CD14-positive monocyte (primary cell): ENCODE results near the gene ZNF416. TPM values are rescaled to one million over a fixed set of nuclear protein-coding genes. Genes with fewer than 3 reads are reported as not detected.

Source experiments
- DNase-seq, 3 donors: peaks; one replicate each; pipeline ENCODE4 v3.0.0-alpha.2; 2011 to 2022
- H2AFZ ChIP-seq: 2 replicates; pipeline ENCODE4 v1.6.0; 2012; ENCODE audit warnings: mild to moderate bottlenecking, low read depth, low read length, inconsistent platforms; ENCODE audit not compliant: insufficient read depth, poor library complexity, severe bottlenecking
- H3K27ac ChIP-seq, 2 donors: 1 replicate in 1 of 2; 2 replicates in 1 of 2; pipeline ENCODE4 v1.5.1; 2012 to 2013; ENCODE audit warnings: low read length in 2 of 2, control low read depth in 1 of 2, inconsistent platforms in 1 of 2, low read depth in 1 of 2, mild to moderate bottlenecking in 1 of 2
- H3K27me3 ChIP-seq, 2 donors: one replicate each; pipeline versions ENCODE4 v1.6.0 to v1.6.1; 2011 to 2013; ENCODE audit warnings: low read length in 2 of 2; ENCODE audit not compliant: control insufficient read depth in 2 of 2, insufficient read depth in 2 of 2
- H3K36me3 ChIP-seq, 2 donors: replicated peaks in 1 of 2; 1 replicate in 1 of 2; 2 replicates in 1 of 2; pipeline versions ENCODE4 v1.5.1 to v1.6.1; 2012 to 2013; ENCODE audit warnings: low read length in 2 of 2, control low read depth in 1 of 2, inconsistent platforms in 1 of 2, mild to moderate bottlenecking in 1 of 2; ENCODE audit not compliant: insufficient read depth in 2 of 2, control insufficient read depth in 1 of 2
- H3K4me1 ChIP-seq, 2 donors: 1 replicate in 1 of 2; 2 replicates in 1 of 2; pipeline versions ENCODE4 v1.5.1 to v1.6.1; 2012 to 2013; ENCODE audit warnings: low read length in 2 of 2, control low read depth in 1 of 2, inconsistent platforms in 1 of 2, mild to moderate bottlenecking in 1 of 2, moderate library complexity in 1 of 2; ENCODE audit not compliant: insufficient read depth in 2 of 2, control insufficient read depth in 1 of 2
- H3K4me2 ChIP-seq: replicated peaks from 2 replicates; pipeline ENCODE3; 2012; ENCODE audit warnings: low read length, moderate library complexity, mild to moderate bottlenecking; ENCODE audit not compliant: poor library complexity, severe bottlenecking; ENCODE audit errors: extremely low read depth
- H3K4me3 ChIP-seq, 3 experiments: fragments of 200-600 bp in 1 of 3; sonication (generic) in 1 of 3; replicated peaks in 1 of 3; 1 replicate in 2 of 3; 2 replicates in 1 of 3; pipeline ENCODE4 v1.5.1; 2011 to 2013; ENCODE audit warnings: low read length in 3 of 3, mild to moderate bottlenecking in 3 of 3, control low read depth in 2 of 3, low read depth in 2 of 3, inconsistent platforms in 1 of 3, moderate library complexity in 1 of 3
- H3K79me2 ChIP-seq: 2 replicates; pipeline ENCODE4 v1.6.0; 2012; ENCODE audit warnings: mild to moderate bottlenecking, control low read depth, inconsistent platforms, low read length, moderate library complexity; ENCODE audit not compliant: insufficient read depth
- H3K9ac ChIP-seq: 2 replicates; pipeline ENCODE4 v1.6.0; 2017; ENCODE audit warnings: low read length, mild to moderate bottlenecking; ENCODE audit not compliant: insufficient read depth, poor library complexity, severe bottlenecking
- H3K9me3 ChIP-seq, 2 donors: replicated peaks in 1 of 2; 1 replicate in 1 of 2; 2 replicates in 1 of 2; pipeline versions ENCODE4 v1.5.1 to v1.6.1; 2012 to 2013; ENCODE audit warnings: low read length in 2 of 2, control low read depth in 1 of 2; ENCODE audit not compliant: control insufficient read depth in 1 of 2, insufficient read depth in 1 of 2
- H4K20me1 ChIP-seq: 2 replicates; pipeline ENCODE4 v1.6.0; 2012; ENCODE audit warnings: mild to moderate bottlenecking, low read length, control low read depth, moderate library complexity; ENCODE audit not compliant: insufficient read depth
- H3K27ac Mint-ChIP-seq, 7 donors: one replicate each; pipeline ENCODE4 v1.8.0; 2020; ENCODE audit warnings: mild to moderate bottlenecking in 7 of 7, mixed read lengths in 7 of 7, moderate library complexity in 6 of 7, inconsistent platforms in 2 of 7
- H3K27me3 Mint-ChIP-seq, 3 donors: one replicate each; pipeline ENCODE4 v1.8.0; 2021 to 2022; ENCODE audit warnings: low read depth in 3 of 3, mild to moderate bottlenecking in 3 of 3, mixed read lengths in 3 of 3, moderate library complexity in 3 of 3, inconsistent platforms in 1 of 3
- H3K36me3 Mint-ChIP-seq, 2 donors: one replicate each; pipeline ENCODE4 v1.8.0; 2020; ENCODE audit warnings: mixed read lengths in 2 of 2, inconsistent platforms in 1 of 2, mild to moderate bottlenecking in 1 of 2
- H3K4me1 Mint-ChIP-seq: one replicate; pipeline ENCODE4 v1.8.0; 2020; ENCODE audit warnings: mild to moderate bottlenecking, mixed read lengths
- H3K4me3 Mint-ChIP-seq, 2 donors: one replicate each; pipeline ENCODE4 v1.8.0; 2020; ENCODE audit warnings: mild to moderate bottlenecking in 2 of 2, mixed read lengths in 2 of 2, moderate library complexity in 1 of 2
- H3K9me3 Mint-ChIP-seq, 7 donors: one replicate each; pipeline ENCODE4 v1.8.0; 2020 to 2022; ENCODE audit warnings: mixed read lengths in 7 of 7, mild to moderate bottlenecking in 6 of 7, moderate library complexity in 6 of 7, inconsistent platforms in 2 of 7
- WGBS: methylation state at CpG from one replicate; pipeline ENCODE4 v1.1.5; 2013; ENCODE audit warnings: missing lambda C conversion rate; ENCODE audit not compliant: insufficient coverage; 5-methylcytosine and 5-hydroxymethylcytosine counted together
- intact Hi-C, 2 donors: fragments of 100-400 bp; cut with micrococcal nuclease; formaldehyde crosslinking; loops; one replicate each; pipeline versions ENCODE4 v1.15.0 to v1.15.1; 2023
- polyA plus RNA-seq, 3 donors: library from polyadenylated mRNA; depleted of rRNA in 1 of 3; unstranded in 2 of 3; stranded (reverse) in 1 of 3; fragments of 300-500 nt in 2 of 3; fragments of >200 nt in 1 of 3; fragmentation: Illumina TruSeq in 2 of 3; gene quantifications; 1 replicate in 2 of 3; 2 replicates in 1 of 3; pipeline ENCODE4 v1.2.3, GENCODE V29; 2012 to 2021
- TF ChIP-seq, protein P1 (sequence below): fragments of 200-600 bp; IDR thresholded peaks from one replicate; pipeline ENCODE4 v1.8.0; 2022; ENCODE audit warnings: antibody characterized with exemption, mild to moderate bottlenecking

The ZNF416 gene
- polyA plus RNA-seq, 3 donors, result 0.48 to 2.1 (median 1.4) TPM

DNA sequence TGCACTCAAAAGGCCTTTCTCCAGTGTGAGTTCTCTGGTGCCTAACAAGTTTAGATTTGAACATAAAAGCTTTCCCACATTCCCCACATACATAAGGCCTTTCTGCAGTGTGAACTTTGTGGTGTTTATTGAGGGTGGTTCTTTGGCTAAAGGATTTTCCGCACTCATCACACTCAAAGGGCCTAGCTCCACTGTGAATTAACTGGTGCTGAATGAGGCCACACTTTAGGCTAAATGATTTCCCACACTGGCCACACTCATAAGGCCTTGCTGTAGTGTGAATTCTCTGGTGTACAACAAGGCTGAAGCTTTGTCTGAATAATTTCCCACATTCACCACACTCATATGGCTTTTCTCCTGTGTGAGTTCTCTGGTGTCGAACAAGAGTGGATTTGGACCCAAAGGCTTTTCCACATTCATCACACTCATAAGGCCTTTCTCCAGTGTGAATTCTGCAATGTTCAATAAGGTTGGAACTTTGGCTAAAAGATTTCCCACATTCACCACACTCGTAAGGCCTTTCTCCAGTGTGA lies 6.2 kb downstream of the ZNF416 start:
- H3K4me1 Mint-ChIP-seq, result peaks cover 5% of the 10 kb centered on the region
- no CpG with 5 or more reads among the region's 3 CpGs for WGBS
- H3K4me1 ChIP-seq, result no peaks in the 10 kb centered on the region
- peaks cover 86 to 100% (median 98%) of the 10 kb centered on the region in 7 donors for H3K9me3 Mint-ChIP-seq
- H4K20me1 ChIP-seq, result no peaks in the 10 kb centered on the region
- H3K9me3 ChIP-seq, result peaks cover 93 to 97% of the 10 kb centered on the region in 2 donors
- intact Hi-C loops, result loop anchor here in 1 of 2 donors (10.0 kb wide), 1 partner anchor 48 kb away; the partner anchor contains the start of gene ZNF549
- peaks cover 51 to 55% of the 10 kb centered on the region in 2 donors for H3K36me3 Mint-ChIP-seq
- H3K27me3 Mint-ChIP-seq, result peaks cover 0 to 5% (median 3%) of the 10 kb centered on the region in 3 donors
- H3K4me3 Mint-ChIP-seq, result no peak overlapping the region
- TF ChIP-seq, protein P1, sequence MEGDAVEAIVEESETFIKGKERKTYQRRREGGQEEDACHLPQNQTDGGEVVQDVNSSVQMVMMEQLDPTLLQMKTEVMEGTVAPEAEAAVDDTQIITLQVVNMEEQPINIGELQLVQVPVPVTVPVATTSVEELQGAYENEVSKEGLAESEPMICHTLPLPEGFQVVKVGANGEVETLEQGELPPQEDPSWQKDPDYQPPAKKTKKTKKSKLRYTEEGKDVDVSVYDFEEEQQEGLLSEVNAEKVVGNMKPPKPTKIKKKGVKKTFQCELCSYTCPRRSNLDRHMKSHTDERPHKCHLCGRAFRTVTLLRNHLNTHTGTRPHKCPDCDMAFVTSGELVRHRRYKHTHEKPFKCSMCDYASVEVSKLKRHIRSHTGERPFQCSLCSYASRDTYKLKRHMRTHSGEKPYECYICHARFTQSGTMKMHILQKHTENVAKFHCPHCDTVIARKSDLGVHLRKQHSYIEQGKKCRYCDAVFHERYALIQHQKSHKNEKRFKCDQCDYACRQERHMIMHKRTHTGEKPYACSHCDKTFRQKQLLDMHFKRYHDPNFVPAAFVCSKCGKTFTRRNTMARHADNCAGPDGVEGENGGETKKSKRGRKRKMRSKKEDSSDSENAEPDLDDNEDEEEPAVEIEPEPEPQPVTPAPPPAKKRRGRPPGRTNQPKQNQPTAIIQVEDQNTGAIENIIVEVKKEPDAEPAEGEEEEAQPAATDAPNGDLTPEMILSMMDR, result no peak
- DNase-seq, result no peak
- H3K4me3 ChIP-seq, result peak overlapping the region in 1 of 3 experiments; percentile 54
- no peak overlapping the region for H3K4me2 ChIP-seq
- H3K9ac ChIP-seq, result no peak overlapping the region
- H3K79me2 ChIP-seq, result no peaks in the 10 kb centered on the region
- no peak overlapping the region for H3K27ac Mint-ChIP-seq
- H3K36me3 ChIP-seq, result peaks cover 31 to 59% of the 10 kb centered on the region in 2 donors
- no peak overlapping the region for H2AFZ ChIP-seq
- no peak overlapping the region for H3K27ac ChIP-seq
- no peaks in the 10 kb centered on the region for H3K27me3 ChIP-seq

DNA sequence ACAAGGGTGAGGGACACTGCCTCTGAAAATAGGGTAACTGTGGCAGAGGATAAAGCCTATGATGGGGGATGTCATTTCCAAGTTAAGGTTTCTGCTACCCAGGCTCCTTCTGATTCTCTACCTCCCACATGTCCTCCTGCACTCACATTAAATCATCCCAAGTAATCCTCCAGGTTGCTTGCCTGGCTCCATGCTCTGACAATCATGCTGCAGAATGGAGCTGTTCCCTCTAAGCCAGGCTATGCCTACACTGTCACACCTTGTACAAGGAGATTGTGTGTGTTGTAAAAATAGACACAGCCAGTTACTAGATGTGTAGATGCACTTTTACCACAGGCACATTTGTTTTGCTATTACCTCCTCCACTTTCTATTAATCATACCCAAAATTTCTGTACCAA lies 8.0 kb downstream of the ZNF416 start:
- Histone ChIP-seq H4K20me1 (no peaks in the 10 kb centered on the region), H3K9me3 (peaks cover 90 to 99% of the 10 kb centered on the region in 2 donors), H3K36me3 (peaks cover 31 to 46% of the 10 kb centered on the region in 2 donors), H3K9ac (no peak overlapping the region), H3K79me2 (no peaks in the 10 kb centered on the region), H3K4me3 (peak overlapping the region in 1 of 3 experiments; percentile 54), H3K4me1 (no peaks in the 10 kb centered on the region), H3K27ac (no peak overlapping the region), H2AFZ (no peak overlapping the region), H3K4me2 (no peak overlapping the region), H3K27me3 (no peaks in the 10 kb centered on the region)
- TF ChIP-seq, protein P1, result no peak
- Mint-ChIP-seq H3K36me3 (peaks cover 35 to 39% of the 10 kb centered on the region in 2 donors), H3K9me3 (peaks cover 82 to 100% (median 99%) of the 10 kb centered on the region in 7 donors), H3K4me1 (no peaks in the 10 kb centered on the region), H3K4me3 (no peak overlapping the region), H3K27ac (no peak overlapping the region), H3K27me3 (peaks cover 0 to 1% (median 0%) of the 10 kb centered on the region in 3 donors)
- intact Hi-C loops, result loop anchor here in 1 of 2 donors (10.0 kb wide), 1 partner anchor 46 kb away; the partner anchor contains the start of gene ZNF549
- DNase-seq, result no peak
